SK-MEL-5 (cell line): ENCODE results near the gene TTC39A. TPM values are rescaled to one million over a fixed set of nuclear protein-coding genes. Genes with fewer than 3 reads are reported as not detected.

Experiments used
- DNase-seq: peaks from one replicate; pipeline ENCODE4 v3.0.0-alpha.2; 2016; ENCODE audit warnings: low read depth, low spot score
- in situ Hi-C: cut with HindIII; loops from 2 replicates; pipeline ENCODE4 v1.10.0; 2016; ENCODE audit warnings: low sequenced_read_pairs, high pct_unique_total_duplicates, low pct_unique_long_range_greater_than_20kb
- total RNA-seq: library from RNA; depleted of rRNA; stranded (reverse); fragments of >200 nt; shearing (Covaris generic); gene quantifications from 2 replicates; pipeline ENCODE4 v1.2.3, GENCODE V29; 2014

Gene TTC39A
- total RNA-seq, 1 experiment from 2014 or later: 2.4 TPM

DNA sequence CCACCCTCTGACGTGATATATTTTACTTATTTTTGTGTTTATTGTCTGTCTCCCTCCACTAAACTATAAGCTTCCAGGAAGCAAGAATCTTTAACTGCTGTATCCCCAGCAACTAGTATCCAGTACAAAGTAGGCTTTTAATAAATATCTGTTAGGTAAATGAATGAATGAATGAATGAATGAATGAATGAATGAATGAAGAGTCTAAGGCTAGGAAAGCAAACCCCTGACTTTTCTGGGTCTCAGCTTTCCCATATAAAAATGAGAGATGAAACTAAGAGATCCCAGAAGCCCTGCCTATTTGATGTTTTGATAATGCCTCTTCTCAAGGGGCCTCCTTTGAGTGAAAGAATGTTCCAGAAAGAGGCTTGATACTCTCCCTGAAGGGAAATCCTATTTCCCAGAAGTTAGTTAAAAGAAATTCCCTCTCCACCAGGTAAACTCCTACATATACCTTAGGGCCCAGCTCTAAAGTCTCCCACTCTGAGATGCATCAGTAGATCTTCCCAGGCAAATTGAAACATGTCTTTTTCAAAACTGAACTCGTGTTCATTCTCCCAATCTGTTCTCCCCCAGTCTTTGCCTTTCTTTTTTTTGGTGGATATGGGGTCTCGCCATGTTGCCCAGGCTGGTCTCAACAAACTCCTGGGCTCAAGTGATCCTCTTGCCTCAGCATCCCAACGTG, 7.8 kb downstream of the TTC39A start:
- in situ Hi-C loops: no loop called here
- no peak for DNase-seq

DNA sequence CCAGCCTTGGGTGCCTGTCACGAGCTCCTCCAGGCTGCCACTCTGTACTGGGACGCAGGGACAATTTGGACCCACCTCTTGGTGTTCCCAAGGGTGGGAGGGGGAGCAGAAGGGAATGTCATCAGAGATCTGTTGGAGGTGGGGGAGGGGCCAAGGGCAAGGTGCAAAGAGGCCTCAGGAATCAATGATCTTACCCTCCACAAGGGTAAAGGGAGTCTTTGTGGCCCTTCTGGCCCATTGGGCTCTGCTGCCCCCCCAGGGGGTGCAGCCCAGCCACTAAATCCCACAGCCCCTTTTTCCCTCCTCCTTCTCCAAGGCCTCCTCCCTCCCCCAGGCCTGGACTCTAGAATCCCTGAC, 8.5 kb downstream of the TTC39A start:
- in situ Hi-C loops: no loop called here

DNA sequence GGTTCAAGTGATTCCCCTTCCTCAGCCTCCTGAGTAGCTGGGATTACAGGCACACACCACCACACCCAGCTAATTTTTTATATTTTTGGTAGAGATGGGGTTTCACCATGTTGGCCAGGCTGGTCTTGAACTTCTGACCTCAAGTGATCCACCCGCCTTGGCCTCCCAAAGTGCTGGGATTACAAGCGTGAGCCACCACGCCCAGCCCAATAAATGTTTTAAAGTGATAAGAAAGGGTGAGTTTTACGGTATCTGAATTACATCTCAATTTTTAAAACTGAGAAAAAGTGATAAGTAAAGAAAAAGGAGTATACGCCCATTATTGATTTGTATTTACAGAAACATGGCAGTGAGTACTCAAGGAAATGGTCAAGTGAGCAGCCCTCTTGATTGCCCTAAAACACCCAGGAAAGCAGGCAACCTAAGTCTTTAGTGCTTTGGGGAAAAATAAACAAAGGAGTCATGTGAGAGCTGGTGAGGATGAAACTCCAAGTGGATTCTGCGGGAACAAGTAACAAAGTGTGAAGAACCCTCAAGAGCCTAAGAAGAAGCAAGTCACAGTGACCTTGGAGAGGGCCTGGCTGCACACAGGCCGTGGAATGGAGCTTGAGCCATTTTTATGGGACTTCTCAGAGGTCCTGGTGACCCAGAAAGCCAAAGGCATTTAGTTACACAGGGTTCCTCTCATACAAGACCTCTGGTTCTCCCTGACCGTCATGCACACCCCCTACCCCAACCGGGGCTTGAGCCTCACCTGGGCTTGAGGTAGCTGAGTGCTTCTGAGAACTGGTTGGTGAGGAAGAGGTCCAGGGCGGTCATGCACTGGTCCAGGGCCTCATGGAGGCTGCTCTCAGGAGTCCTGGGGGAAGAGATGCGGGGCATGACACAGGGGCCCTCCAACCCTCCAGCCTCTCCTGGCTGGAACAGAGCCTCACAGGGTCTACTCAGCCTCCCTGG, 9.1 kb downstream of the TTC39A start:
- in situ Hi-C loops: no loop called here

More for the DNA sequence above, 8.5 kb downstream of the TTC39A start:
- no peak for DNase-seq

DNA sequence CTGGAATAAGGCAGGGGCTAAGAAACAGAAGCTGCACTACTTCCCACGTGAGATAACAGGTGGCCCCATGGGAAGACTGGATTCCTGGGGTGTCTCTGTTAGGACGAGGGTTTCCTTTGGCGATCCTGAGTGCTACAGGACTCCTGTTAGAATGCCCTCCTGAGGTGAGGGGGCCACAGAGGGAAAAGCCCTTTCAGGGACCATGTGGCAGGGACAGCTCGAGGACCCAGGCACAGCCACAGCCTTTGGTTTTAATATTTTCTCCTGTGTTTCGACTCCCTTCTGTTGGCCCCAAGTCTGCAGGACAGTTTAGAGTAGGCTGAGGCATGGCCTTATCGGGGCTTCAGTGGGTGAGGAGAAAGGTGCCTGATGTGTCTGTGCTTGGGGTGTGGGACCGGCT, 12.6 kb downstream of the TTC39A start:
- no peak for DNase-seq
- in situ Hi-C loops: no loop called here

More for the DNA sequence above, 9.1 kb downstream of the TTC39A start:
- peak; percentile 30 for DNase-seq

DNA sequence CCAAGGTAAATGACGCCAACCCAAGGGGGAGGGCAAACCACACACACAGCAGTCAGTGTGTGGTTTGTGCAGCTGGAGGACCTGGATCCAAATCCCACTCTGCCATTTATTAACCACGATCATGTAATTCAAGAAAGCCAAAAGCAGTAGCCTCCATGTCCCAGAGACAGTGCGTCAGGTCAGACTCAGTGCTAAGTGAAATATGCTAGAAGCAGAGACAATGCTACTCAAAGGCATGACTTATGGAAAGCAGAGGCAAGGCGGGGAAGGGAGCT, 13.6 kb downstream of the TTC39A start:
- DNase-seq: no peak
- in situ Hi-C loops: no loop called here

DNA sequence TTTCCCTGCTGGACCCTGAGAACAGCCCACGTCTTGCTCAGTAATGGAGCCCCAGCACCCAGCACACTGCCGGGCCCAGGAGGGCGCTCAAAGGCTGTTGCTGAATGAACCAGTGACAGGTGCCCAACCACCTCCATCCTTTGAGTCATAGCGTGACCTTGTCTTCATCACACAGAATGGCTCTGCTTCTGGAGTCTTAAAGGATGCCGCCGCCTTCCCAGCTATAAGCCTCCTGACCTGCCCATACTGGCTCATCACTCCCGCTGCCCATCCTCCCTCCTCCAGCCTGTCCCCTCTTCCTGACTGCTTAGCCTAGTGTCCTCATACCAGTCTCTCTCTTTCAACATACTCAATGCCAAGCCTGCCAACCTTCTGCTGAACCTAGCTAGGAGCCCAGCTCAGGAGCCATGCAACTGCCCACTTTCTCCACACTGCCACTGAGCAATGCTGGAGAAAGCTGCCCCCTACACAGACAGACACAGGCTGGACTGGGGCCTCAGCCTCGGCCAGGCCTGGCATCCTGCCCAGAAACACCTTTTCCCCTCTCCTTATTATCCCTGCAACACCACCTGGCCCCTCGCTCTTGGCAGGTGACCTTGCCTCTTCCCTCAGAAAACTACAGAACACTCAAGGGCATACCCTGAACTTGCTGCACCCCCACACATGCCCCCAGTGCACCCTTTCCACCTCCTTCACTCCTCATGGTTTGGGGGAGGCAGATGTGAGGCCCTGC, 14.1 kb downstream of the TTC39A start:
- in situ Hi-C loops: no loop called here
- no peak for DNase-seq

DNA sequence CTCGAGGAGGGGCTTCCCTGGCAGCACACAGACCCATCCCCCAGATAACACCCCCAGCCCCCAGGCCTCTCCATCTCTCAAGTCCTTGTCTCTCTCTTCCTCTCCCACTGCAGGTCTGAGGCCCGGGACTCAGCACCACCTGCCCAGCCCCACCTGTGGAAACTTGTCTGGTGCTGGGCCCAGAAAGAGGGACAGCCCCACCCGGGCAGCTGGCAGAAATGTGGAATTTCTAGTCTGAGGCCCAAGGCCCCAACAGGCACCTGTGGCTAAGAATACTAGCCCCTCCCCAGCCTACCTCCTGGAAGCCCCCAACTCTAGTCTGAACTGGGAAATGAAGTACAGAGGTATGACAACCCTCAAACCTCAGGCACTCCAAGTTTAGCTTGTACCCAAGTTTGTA, 15.4 kb downstream of the TTC39A start:
- in situ Hi-C loops: no loop called here
- DNase-seq: no peak

DNA sequence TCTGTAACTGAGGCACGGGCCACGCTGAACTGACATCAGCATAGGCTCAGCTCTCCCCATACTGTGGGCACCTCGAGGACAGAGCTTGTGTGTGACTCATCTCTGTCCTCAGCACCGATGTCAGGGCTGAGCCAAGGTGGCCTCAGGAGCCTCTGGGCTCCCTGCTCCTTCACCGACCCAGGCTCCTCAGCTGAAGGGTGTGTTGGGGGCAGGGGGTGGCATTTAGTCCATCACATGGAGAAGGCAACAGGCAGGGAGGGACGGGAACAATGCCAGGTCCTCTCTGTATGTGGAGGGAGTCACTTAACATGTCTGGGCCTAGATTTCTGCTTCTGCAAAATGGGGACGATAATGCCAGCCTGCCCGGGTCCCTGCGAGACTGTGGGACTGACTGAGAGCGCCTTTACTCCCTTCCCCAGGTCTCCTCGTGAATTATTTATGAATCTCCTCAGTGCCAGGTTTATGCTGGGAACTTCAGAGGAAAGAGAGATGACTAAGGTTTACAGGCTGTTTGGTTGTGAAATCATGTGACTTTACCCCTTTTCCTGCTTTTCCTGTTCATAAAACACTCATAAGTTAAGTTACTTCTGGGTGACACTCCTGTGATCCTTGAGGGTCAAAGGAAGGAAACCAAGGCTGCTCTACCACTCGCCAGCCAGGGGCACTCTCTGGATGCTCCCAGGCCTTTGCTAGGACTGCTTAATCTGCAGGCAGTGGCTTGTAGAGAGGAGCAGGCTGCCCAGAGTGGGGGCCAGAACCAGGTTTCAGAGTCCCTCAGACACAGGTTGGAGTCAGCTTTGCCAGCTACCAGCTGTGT, 16.2 kb downstream of the TTC39A start:
- DNase-seq: no peak
- in situ Hi-C loops: no loop called here

DNA sequence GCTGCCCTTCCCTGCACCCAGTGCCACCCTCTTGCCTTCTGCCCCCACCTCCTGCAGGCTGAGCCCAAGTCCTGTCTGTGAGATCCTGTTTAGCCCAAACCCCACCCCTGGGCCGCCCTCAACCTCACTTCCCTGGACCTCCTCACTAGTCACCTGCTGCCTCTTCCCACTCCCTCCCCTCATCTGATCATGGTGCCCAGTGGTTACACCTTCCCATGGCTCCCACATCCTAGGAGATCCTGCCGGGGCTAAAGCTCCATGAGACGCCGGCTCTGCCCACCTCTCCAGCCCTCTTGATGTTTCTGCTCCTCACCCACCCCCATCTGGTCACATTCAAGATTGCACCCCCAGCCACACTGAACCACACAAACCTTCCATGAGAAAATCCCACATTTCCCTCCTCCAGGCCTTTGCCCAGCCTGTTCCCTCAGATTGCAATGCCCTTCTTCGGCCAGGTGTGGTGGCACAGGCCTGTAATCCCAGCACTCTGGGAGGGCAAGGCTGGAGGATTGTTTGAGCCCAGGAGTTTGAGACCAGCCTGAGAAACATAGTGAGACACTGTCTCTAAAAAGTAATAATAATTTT, 17.0 kb downstream of the TTC39A start:
- in situ Hi-C loops: no loop called here
- peak; percentile 49 for DNase-seq

DNA sequence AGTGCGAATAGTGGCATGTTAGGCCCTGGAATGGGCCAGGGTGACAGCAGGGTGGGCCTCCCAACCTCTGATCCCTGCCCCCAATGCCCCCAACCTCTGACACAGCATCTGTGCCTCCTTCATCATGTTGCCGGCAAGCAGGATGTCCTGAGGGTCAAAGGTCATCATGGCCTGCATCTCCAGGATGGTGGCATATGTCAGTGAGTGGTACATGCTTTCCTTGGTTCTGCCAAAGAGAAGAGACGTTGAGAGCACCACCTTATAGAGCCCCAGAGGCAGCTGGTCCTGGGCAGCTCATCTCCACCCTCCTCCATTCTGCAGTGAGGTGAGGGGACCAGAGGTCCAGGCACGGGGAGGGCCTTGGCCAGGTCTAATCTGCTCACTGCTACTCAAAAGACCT, 17.6 kb downstream of the TTC39A start:
- no peak for DNase-seq
- in situ Hi-C loops: no loop called here

DNA sequence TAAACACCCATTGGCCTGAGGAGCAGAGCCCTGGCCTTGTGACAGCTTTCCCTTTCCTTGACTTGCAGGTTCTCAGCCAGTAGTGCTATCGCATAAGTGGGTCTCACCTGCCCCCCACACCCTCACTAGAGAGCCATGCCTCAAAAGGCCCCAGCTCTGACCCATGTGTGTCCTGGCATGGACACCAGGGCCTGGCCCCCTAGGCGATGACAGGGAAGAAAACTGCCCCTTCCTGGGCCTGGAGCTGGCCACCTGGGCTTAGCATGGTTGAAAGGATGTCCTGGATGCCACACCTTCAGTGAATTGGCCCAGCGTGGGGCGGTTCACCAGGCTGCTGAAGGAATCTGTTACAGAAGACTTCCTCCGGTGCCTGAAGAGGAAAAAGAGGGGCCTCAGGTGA, 18.5 kb downstream of the TTC39A start:
- in situ Hi-C loops: no loop called here
- no peak for DNase-seq

DNA sequence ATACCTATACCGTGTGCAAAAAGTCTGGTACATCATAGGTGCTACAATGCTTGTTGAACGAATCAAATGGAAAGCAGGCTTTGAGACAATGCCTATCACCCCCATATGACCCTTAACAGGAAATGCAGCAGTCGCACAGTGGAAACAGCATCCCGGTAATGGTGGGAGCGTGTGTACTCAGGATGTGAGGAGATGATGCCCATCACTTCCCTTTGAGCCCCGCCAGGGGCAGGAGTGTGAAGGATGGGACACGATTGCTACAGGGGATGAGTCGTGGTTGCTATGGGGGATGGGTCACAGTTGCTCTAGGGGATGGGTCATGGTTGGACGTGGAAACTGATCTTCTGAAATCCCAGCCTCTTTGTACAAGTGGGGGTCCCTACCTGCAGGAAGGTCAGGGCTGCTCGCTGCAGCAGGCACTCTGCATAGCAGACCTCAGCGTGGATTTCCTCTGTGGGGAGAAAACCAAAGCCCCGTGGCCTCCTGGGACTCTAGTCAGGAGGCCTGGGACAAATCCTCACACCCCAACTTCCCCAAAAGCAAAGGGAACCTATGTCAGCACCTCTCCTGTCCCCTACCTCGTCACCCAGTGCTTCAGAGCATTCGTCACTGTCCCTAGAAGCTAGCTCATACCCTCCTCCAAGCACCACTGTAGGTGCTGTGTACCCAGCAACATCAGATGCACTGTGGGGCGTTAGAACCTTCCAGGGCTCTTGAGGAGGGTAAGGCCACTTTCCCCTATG, 19.3 kb downstream of the TTC39A start:
- in situ Hi-C loops: no loop called here
- no peak for DNase-seq

DNA sequence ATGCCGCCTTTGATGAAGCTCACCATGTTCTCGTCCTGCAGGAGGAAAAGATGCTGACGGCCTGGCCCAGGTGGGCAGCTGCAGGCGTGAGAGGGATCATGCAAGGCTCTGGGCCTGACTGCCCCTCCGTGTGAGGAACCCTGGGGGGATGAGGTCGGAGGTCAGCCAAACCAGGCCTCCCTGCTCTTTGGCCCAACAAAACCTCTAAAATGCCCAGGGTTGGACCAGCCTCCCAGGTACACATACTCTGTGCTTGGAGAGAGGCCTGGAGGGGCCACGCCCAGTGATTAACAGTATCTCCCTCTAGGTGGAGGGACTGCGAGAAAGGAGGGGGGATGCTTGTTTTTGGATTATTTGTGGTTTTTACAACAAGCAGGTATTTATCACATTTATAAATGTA, 21.1 kb downstream of the TTC39A start:
- in situ Hi-C loops: no loop called here
- DNase-seq: no peak

DNA sequence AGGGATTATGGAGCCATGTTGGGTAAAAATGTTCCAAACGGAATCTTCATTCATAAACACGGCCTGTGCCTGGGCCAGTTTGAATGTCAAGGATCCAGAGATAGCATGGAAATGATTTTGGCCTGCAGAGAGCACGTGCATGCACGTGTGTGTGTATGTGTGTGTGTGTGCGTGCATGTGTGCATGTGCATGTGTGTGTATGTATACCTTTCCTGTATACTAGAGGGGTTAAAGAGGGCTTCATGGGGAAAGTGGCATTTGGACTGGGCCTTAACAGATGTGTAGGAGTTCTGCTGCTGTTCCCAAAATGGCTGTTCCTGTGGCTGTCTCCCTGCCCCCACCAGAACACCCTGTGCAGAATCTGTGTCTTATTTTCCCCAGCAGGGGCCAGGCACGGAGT, 21.7 kb downstream of the TTC39A start:
- in situ Hi-C loops: no loop called here
- DNase-seq: no peak

DNA sequence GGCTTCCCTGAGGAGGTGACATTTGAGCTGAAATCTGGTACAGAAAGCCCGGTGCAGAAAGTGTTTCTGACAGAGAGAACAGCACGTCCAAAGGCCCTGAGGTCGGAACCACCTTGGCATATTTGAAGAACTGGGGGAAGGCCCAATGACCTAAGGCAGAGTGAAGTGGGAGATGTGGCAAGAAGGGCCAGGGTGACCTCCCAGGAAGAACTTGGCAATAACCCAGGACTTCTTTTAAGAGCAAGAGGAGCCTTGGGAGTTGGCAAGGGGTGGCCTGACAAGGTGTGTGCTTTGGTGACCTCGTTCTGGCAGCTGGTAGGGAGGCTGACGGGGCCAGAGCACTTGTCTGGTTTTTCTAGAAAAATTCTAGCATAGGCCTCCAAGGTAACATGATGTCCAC, 23.4 kb downstream of the TTC39A start:
- no peak for DNase-seq
- in situ Hi-C loops: no loop called here

DNA sequence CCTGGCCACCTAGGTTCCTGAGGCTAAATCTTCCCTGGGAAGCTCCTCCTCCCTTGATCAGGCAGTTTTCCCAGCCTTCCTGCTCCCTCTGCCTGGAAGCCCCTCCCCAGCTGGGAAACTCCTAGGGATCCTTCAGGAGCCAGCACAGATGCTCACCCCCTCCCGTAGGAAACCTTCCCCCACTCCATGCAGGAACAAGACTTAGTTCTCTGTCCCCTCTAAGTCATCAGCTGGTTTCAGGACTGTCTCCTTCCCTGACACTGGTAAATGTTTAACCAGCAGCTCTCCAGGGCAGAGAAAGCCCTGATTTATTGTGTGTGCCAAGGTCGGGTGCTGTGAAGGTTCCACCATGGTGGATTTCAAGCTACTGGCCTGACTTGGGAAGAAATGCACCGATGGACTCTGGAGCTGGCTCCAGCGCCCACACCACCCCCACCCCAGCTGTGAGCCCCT, 25.0 kb downstream of the TTC39A start:
- DNase-seq: no peak
- in situ Hi-C loops: no loop called here

DNA sequence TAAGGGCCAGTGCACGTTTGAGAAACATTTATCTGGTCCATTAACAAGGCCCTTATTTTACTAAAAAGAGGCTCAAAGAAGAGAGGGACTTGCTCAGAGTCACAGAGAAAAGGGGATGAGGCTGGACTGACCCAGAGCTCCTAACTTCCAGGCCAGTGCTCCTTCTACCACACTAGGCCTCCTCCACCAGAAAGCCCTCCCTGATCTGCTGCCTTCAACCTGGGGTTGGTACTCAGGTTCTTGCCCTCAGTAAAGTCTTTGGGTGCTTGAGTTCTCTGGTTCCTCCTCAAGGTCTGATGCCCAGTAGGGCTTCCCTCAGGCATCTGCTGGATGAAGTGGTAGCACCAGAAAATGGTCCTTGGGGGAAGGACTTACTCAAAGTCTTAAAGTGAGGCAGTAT, 26.0 kb downstream of the TTC39A start:
- in situ Hi-C loops: no loop called here
- DNase-seq: no peak
